ENCODE data around the gene ZNF785.
"Not testable (repeated sequence)": the region's sequence is repeated elsewhere in the genome, so short reads cannot be mapped to it uniquely, and the experiment has no call there.

ZNF785 gene

GRCh38 chr16:30585400-30586191 lies at the start of gene ZNF785:
Gene ZNF785 (minus strand): TSS chr16:30585697. CDS start chr16:30585611, 86 bp downstream.
- peak; percentile 83 for DNase-seq

DNA sequence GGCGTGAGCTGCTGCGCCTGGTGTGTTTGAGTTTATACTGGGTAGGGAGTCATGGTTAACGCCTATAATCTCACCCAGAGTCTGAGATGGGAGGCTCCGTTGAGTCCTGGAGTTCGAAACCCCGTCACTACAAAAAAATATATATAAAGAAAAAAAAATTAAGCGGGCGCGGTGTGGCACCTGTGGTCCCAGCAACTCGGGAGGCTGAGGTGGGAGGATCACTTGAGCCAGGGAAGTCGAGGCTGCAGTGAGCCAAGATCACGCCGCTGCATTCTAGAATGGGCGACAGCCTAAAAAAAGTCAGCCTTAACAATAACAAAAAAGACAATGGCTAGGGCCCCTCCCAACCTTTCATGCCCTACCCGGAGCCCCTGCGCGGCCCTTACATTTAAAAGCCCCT lies 48.0 kb upstream of the ZNF785 start:
- no peak for DNase-seq

DNA sequence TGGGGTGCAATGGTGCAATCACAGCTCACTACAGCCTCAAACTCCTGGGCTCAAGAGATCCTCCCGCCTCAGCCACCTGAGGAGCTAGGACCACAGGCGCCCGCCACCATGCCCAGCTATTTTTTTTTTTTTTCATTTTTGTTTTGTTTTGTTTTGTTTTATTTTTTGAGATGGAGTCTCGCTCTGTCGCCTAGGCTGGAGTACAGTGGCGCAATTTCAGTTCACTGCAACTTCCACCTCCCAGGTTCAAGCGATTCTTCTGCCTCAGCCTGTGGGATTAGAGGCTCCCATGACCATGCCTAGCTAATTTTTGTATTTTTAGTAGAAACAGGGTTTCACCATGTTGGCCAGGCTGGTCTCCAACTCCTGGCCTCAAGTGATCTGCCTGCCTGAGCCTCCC lies 47.0 kb upstream of the ZNF785 start:
- DNase-seq, result not testable (repeated sequence)

DNA sequence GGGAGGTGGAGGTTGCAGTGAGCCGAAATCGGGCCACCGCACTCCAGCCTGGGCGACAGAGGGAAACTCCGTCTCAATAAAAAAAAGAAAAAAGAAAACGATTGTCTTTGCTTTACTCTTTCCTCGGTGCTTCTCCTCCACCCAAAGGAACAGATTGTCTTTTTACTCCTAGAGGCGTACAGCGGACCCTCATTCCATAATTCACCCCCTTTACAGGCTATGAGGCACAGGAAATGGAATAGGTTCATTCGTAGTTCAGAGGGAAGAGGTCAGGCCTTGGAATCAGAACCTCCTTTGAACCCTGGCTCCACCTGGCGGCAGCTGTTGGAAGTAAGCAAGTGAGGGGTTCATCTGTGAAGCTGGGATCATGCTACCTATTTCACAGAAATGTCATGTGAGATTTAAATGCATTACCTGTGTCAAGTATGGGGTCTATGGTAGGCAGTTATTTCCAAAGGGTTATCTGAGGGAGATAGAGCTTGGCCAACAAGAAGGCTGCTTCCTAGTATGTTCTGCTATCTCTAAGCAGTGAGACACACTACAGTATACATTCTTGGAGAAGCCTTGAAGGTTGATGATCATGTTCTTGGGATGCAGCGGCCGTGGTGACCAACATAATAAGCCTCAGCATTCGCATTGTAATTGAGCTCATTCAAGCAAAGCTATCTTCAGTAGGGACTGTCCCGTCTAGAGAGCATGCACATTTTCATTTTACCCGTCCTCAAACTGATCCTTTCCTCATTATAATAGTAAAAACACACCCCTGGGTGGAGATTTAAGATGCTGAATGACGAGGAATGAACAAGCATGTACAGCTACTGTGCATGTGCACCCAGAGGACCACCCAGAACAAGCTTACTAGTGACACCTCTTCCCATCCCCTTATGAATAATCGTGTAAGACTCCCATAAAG lies 43.4 kb upstream of the ZNF785 start:
- peak; percentile 94 for DNase-seq

DNA sequence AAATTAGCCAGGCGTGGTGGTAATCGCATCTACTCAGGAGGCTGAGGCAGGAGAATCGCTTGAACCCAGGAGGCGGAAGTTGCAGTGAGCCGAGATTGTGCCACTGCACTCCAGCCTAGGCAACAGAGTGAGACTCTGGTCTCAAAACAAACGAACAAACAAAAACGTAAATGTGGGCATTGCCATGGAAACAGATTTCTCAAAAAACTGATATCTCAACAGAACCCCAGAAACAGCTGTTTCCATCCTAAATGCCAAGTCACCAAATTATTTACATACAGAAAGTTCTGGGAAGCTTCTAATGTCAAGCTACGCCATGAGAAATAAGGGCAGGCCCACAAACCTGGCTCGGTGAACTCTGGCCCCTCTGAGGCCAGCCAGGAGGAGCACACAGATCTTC lies 40.7 kb upstream of the ZNF785 start:
- no peak for DNase-seq

- DNase-seq, result no peak
These were observed 38.2 kb upstream of the ZNF785 start for GRCh38 chr16:30623536-30624283.

DNA sequence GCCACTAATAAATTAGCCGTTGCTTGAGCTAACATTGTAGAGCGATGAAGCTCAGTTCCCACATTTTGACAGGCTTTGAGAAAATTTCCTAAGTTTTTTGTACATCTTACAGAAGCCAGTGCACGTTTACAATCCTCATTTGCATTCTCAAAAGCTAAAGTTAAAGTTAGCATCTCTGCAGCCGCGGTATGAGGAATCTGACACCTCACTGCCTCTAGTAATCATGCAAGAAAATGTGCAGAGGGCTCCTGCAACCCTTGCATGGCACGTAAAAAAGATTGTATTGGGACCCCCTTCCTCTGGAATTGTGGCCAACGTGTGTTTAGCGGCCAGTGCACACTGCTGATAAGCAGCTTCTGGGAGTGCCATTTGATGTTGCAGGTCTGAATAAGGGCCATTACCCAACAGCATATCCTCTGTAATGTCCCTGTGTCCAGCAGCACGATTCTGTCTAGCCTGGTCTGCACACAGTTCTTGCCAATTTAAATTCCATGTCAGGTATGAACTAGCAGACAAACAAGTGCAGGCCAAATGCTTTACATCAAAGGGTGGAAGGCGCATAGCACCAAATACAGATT lies 37.0 kb upstream of the ZNF785 start:
- DNase-seq, result no peak

DNA sequence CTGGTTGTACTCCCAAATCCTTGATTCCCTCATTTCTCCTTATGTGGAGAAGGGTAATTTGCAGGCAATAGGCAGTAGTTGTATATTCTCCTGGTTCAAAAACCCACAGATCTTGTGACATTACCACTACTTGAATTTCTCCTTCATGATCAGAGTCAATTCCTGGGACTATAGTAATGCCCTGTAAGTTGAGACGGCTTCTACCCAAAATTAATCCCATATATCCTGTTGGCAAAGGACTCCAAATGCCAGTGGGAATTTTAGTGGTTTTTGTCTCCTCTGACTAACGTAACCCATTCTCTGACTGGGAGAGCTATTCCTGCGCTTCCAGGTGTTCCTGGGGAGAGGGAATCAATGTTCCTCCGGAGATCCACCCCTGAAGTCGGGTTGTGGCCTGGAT lies 36.3 kb upstream of the ZNF785 start:
- DNase-seq, result no peak

DNA sequence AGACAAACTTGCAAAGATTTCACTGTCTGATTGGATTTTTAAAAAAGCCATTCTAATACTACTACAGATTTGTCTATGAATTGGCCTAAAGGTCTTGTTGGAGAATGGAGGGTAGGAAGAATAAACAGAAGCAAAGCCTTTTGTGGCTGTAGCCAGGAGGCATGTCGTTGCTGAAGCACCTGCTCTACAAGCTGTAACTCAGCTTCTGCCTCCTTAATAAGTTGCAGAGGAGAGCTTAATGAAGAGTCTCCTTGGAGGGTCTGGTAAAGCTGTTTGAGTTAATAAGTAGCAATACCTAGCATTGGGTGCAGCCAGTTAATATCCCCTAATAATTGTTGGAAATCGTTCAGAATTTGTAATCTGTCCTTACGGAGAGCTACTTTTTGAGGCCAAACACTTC lies 34.7 kb upstream of the ZNF785 start:
- no peak for DNase-seq

DNA sequence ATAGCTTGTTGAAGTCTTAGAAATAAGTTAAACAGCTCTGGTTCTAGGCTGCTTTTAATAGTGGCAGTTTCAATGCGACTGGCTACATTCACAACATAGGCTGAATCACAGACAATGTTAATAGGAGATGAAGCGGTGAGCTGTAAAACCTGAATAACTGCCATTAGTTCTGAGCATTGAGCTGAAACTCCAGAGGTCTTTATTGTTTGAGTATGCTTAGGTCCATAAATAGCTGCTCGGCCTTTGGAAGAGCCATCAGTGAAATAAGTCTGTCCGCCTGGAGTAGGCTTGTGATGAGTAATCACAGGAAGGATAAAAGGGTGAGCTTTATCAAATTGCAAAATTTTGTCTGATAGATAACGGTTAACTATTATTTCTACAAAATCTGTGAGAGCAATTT lies 34.1 kb upstream of the ZNF785 start:
- no peak for DNase-seq

GRCh38 chr16:30619202-30619601 lies 33.7 kb upstream of the ZNF785 start:
- DNase-seq, result no peak

DNA sequence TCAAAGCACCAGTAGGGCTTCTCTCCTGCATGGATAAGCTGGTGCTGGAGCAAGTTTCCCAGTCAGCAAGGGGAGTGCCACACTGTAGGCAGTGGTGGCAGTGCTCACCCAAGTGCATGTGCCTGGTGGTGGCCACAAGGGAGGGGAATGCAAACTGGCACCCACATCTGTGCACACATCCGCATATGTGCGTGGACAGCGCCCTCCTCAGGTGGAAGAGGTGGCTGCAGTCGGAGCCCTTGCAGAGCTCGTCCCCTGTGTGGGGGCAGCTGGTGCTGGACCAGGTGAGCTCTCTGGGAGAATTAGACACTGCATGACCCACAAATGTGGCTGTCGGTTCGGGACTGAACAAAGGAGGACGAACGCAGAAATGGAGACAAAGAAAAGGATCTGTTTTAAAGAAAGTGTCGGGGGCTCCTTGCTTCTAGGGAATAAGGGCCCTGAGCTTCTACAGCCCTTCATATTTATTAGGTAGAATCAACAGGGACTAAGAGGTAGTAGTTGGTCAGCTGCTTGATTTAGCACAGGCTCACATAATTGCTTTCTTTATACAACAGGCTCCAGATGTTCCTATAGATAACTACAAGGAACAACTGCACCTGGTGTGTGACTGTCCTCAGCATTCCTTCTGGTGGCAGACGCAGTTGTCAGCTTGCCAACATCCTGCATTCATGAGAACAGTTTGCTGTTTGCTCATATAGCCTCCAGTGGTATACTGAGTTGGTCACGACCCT lies 30.0 kb upstream of the ZNF785 start:
- peak; percentile 60 for DNase-seq

GRCh38 chr16:30609926-30610839 lies 24.7 kb upstream of the ZNF785 start, which contains the start of gene ZNF689:
Gene ZNF689 (minus strand): TSS chr16:30610389. CDS start chr16:30610041, 348 bp downstream.
- DNase-seq, result peak; percentile 88

DNA sequence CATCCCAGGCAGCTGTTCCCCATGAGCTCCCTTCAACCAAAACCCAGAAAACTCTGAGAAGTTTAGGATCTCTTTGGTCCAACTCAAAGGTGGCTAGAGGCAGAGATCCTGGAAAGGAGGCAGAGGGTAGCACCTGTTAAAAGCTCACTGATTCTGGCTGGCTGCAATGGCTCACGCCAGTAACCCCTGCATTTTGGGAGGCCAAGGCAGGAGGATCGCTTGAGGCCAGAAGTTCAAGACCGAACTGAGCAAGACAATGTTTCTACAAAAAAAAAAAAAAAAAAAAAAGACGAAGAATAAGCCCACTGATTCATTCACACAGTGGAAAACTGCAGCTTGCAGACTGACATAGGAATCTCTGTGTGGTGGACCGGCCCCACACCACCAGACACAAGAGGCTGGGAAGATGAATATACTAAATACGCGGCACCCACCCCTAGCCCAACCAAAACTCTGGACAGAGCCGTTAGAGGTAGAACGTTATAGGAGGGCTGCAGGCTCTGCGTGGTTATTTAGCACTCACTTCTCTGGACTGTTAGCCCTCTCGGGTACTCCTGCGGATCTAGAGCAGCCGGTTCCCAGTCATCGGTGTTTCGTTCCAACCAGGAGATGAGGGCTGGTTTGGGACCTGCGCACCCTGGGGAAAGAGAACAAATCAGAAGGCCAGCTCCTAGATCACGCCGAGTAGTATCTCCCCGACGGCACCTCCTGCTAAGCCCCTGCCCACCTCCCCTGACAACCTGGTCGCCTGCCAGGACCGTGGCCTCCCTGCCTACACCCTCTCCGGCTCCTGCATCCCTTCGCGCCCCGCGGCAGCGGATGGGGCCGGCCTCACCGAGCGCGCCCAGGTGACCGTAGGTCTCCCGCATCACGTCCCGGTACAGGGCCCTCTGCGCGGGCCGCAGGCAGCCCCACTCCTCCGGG lies 23.8 kb upstream of the ZNF785 start:
- peak; percentile 50 for DNase-seq

DNA sequence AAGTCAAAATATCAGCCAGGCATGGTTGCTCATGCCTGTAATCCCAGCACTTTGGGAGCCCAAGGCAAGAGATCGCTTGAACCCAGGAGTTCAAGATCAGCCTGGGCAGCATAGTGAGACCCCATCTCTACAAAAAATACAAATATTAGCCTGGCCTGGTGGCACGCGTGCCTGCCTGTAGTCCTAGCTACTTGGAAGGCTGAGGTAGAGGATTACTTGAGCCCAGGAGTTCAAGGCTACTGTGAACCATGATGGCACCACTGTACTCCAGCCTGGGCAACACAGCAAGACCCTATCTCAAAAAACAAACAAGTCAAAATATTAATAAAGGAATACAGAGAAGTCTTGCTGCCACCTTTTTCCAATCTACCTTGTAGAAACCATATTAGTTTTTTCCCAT lies 20.5 kb upstream of the ZNF785 start:
- no peak for DNase-seq

- no peak for DNase-seq
These were observed 19.7 kb upstream of the ZNF785 start for GRCh38 chr16:30605158-30605557.

DNA sequence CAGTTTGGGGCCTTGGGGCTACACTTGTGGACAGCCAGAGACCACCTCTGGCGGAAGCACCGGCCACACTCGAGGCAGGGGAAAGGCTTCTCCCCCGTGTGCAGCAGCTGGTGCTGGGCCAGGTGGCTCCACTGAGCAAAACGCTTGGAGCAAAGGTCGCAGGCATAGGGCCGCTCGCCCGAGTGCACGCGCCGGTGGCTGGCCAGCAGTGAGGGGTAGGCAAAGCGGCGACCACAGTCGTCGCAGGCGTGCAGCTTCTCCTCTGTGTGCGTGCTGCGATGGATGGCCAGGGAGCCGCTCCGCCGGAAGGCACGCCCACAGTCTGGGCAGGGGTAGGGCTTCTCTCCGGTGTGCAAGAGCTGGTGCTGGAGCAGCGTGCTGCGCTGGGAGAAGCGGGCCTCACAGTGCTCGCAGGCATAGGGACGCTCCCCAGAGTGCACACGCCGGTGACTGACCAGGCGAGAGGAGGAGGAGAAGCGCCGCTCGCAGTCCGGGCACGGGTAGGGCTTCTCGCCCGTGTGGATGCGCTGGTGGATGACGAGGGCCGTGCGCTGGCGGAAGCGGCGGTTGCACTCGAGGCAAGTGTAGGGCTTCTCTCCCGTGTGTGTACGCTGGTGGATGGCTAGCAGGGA lies 18.9 kb upstream of the ZNF785 start:
- DNase-seq, result no peak

GRCh38 chr16:30603945-30604315 lies 18.4 kb upstream of the ZNF785 start:
- no peak for DNase-seq

- DNase-seq, result no peak
These were observed 17.2 kb upstream of the ZNF785 start for GRCh38 chr16:30602616-30603277.
